AG08396 (cell line): ENCODE data around the gene KRT37.

Experiments
- DNase-seq: peaks from one replicate; pipeline ENCODE4 v3.0.0; 2012; ENCODE audit warnings: low spot score, mixed read lengths

The KRT37 gene

GRCh38 chr17:41424111-41424635, at the start of gene KRT37:
TSS of gene KRT37 (minus strand) at chr17:41424585. CDS start at chr17:41424523, 62 bp downstream.
- DNase-seq = no peak

DNA sequence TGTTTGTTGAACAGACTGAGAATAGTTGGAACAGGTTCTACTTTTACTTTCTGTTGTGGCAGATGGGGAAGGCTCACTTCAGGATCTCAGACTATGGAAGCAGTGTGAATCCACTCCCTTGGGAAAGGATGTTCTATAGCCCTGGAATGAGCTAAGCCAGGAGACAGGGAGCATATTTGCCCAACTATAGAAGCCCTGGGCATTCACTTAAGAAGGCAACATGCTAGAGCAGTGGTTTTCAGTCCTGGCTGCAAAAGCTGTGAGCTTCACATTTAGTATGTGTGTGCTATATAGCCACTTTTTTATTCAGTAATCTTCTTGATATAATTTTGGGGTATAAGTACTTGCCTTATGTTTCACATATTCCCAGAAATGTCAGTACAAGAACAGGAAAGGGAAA, 44.0 kb upstream of the KRT37 start:
- no peak for DNase-seq

- DNase-seq = no peak
These were observed 43.2 kb upstream of the KRT37 start for GRCh38 chr17:41467561-41467960.

DNA sequence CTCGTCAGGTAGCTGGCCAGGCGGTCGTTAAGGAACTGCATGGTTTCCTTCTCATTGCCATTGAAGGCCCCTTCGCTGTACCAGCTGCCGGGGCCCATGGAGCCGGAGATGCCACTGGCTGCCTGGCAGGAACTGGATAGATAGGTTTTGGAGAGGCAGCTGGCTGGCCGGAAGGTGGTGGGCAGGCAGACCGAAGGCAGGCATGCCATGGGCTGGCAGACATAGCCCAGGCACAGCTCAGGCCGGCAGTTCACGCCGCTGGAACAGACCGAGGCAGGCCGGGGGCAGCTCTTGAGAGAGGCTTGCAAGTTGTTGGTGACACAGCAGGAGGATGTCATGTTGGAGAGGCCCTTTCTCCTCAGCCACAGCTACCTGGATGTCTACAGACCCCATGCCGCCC, 42.6 kb upstream of the KRT37 start, which contains the start of gene KRT32:
TSS of gene KRT32 (minus strand) at position 399 of the 400 bp plus-strand sequence. CDS start at position 338, 61 bp downstream.
- no peak for DNase-seq

GRCh38 chr17:41464682-41465081, 40.3 kb upstream of the KRT37 start:
- peak; percentile 75 for DNase-seq

GRCh38 chr17:41464173-41464572, 39.8 kb upstream of the KRT37 start:
- DNase-seq = no peak

GRCh38 chr17:41463746-41464145, 39.4 kb upstream of the KRT37 start:
- no peak for DNase-seq

- no peak for DNase-seq
These were observed 38.3 kb upstream of the KRT37 start for GRCh38 chr17:41462705-41463104.

- no peak for DNase-seq
These were observed 33.3 kb upstream of the KRT37 start for GRCh38 chr17:41457676-41458075.

GRCh38 chr17:41456204-41456603, 31.8 kb upstream of the KRT37 start:
- no peak for DNase-seq

DNA sequence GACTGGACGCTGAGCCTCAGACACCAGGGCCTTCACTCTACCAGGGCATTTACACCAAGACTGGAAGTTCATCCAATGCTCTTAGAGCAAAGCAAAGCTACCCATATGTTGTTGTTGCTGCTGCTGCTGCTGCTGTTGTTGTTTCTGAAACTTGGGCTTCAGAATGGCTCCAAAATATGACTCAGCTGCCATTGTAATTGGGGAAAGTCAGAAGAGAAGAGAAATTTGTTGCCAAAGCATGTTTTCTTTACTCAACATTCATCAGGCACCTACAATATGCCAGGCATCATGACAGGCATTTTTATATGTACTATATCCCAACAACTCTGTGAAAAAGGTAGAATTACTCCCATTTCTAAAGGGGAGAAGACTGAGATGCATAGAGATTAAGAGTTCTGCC, 30.9 kb upstream of the KRT37 start:
- DNase-seq = no peak

GRCh38 chr17:41453066-41453465, 28.7 kb upstream of the KRT37 start:
- no peak for DNase-seq

- no peak for DNase-seq
These were observed 27.9 kb upstream of the KRT37 start for GRCh38 chr17:41452281-41452680.

DNA sequence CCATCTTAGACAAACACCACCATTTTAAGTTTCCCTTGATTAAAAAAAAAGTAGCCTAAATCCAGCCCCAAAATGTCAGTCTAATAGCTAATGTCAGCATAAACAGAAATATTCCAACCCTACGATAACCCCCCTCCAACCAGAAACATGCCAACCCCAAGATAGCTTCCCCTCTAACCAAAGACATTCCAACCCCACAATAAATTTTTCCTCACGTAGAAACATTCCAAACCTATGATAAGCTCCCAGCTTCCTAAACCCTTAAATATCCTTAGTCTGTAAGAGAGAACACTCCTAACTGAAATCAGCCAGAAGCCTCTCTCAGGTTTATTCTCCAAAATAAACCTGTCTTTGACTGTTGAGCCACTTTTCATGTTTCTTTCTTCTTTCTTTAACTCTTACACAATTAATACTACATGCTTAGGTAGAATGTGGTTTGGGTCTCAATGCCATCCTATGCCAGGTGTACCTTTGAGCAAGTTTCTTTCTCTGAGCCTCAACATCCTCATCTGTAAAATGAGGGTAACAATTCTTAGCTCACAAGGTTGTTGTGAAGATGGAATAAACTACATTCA, 26.9 kb upstream of the KRT37 start:
- no peak for DNase-seq

GRCh38 chr17:41449008-41449407, 24.6 kb upstream of the KRT37 start:
- DNase-seq = no peak

DNA sequence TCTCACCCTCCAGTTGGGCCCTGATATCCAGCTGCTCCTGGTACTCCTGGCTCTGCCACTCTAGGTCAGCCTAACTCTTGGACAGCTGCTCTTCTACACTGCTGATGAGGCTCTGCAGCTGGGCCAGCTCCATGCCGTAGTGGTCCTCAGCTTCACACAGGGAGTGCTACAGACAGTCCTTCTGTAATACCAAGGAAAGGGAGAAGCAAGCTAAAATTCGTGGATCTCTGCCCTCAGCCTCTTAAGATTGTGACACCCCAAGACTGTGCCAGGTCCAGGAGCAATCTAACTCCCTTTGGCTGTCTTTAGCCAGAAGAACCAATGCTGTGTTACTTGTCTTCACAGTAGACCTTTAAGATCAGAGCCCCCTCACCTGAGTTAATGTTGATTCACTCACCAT, 24.1 kb upstream of the KRT37 start:
- DNase-seq = no peak

DNA sequence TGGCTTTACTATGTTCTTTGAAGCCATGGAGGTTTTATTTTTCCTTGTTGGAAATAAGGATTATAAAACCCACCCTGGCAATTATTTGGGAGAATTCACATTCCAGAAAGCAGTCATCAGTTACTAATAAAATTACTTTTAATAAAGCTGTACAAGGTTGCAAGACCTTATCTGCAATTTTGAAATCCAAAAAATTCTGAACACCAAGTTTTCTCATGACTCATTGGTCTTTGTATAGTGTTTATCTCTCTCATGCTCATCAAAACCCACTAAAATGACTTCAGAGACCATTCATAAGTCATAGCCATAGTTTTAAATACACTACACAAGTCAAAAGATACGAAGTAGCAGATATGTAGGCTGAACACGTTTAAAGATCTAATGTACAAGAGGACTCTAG, 22.4 kb upstream of the KRT37 start:
- no peak for DNase-seq

DNA sequence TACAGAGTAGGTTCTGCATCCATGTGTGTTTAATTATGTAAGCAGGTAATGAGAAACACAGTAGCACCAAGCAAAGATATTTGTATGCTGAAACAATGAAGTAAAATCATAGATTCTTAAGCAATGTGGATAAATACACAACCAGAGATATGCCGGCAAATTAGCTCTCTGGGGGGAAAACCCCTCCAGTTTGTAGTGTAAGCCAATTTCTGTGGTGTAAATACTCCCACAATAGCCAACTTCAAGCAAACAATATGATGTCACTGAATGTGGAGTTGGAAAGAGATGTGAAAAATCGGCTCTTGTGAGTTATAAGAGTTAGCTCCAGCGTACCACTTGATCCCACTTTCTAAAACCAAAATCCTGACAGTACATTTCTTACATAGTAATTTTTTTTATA, 20.3 kb upstream of the KRT37 start:
- DNase-seq = no peak

GRCh38 chr17:41444186-41444585, 19.8 kb upstream of the KRT37 start:
- no peak for DNase-seq

GRCh38 chr17:41442739-41443138, 18.4 kb upstream of the KRT37 start:
- no peak for DNase-seq

GRCh38 chr17:41440531-41441033, 16.2 kb upstream of the KRT37 start, which contains the start of gene KRT38:
TSS of gene KRT38 (minus strand) at chr17:41440983. CDS start at chr17:41440921, 62 bp downstream.
- no peak for DNase-seq

GRCh38 chr17:41439375-41439774, 15.0 kb upstream of the KRT37 start:
- DNase-seq = no peak

- DNase-seq = no peak
These were observed 13.4 kb upstream of the KRT37 start for GRCh38 chr17:41437769-41438168.

DNA sequence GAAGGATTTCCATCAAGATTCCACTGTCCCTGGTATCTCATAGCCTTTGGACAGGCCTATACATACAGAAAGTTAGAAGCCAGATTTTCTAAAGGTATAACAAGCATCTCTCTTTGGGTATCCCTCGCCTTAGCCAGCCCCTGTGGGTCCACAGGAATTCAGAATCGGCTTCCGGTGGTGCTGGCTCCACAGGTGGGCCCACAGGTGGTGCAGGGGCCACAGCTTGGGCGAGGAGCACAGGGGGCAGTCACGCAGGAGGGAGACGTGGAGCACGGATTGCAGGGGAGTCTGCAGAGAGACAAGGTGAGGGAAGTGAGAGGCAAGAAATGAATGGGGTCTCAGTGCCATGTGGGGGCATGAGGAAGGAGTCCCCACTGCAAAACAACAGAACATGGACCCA, 12.9 kb upstream of the KRT37 start:
- DNase-seq = no peak
